Sciatic nerve (tissue), 2 donors: ENCODE measurements around the gene SMAD4. TPM values are rescaled to one million over a fixed set of nuclear protein-coding genes. Genes with fewer than 3 reads are reported as not detected.
"Not testable (repeated sequence)": the region's sequence is repeated elsewhere in the genome, so short reads cannot be mapped to it uniquely, and the experiment has no call there.

Source experiments
- ATAC-seq: fragments of 200-7000 bp; cut with Tn5 transposase; one replicate; pipeline ENCODE4 v1.9.1; 2020; ENCODE audit warnings: mild to moderate bottlenecking, moderate library complexity
- DNase-seq: peaks from one replicate; pipeline ENCODE4 v3.0.0-alpha.2; 2020; ENCODE audit warnings: low spot score
- intact Hi-C: fragments of 100-400 bp; cut with DNase I; formaldehyde crosslinking; loops from one replicate; pipeline ENCODE4 v1.14.2; 2022
- total RNA-seq: library from RNA; stranded (reverse); fragmentation: NEBNext Ultra II Directional; extraction: Animal tissue kit (Norgen Biotek cat#: 25700); gene quantifications from one replicate; pipeline ENCODE4 v1.2.1, GENCODE V29; 2021
- donor health status: DM: no; HTN: no; CAD: no.
- donor health status: DM: no; HTN: no; CAD: no.

Gene SMAD4
- total RNA-seq, 1 donor from 2014 or later = 137 TPM

GRCh38 chr18:51054764-51055163, 24.8 kb downstream of the SMAD4 start:
- ATAC-seq (no peak), DNase-seq (no peak)
- intact Hi-C loops = no loop called here

GRCh38 chr18:51059969-51060368, 30.0 kb downstream of the SMAD4 start:
- ATAC-seq (no peak), DNase-seq (no peak)
- intact Hi-C loops = no loop called here

GRCh38 chr18:51064256-51064655, 34.2 kb downstream of the SMAD4 start:
- ATAC-seq (no peak), DNase-seq (no peak)
- intact Hi-C loops = no loop called here

- ATAC-seq = no peak
- intact Hi-C loops = no loop called here
These were observed 36.3 kb downstream of the SMAD4 start for GRCh38 chr18:51066273-51066672.

GRCh38 chr18:51068105-51068504, 38.1 kb downstream of the SMAD4 start:
- DNase-seq (no peak), ATAC-seq (no peak)
- intact Hi-C loops = no loop called here

More at GRCh38 chr18:51066273-51066672, 36.3 kb downstream of the SMAD4 start:
- DNase-seq = no peak

- intact Hi-C loops = no loop called here
- no peak for ATAC-seq
These were observed 39.9 kb downstream of the SMAD4 start for GRCh38 chr18:51069885-51070284.

GRCh38 chr18:51070545-51070944, 40.5 kb downstream of the SMAD4 start:
- no peak for ATAC-seq
- no peak for DNase-seq
- intact Hi-C loops = no loop called here

More at GRCh38 chr18:51069885-51070284, 39.9 kb downstream of the SMAD4 start:
- no peak for DNase-seq

GRCh38 chr18:51072586-51073313, 42.7 kb downstream of the SMAD4 start:
- DNase-seq = no peak
- no peak for ATAC-seq
- intact Hi-C loops = no loop called here

GRCh38 chr18:51074605-51075004, 44.6 kb downstream of the SMAD4 start:
- intact Hi-C loops = no loop called here
- DNase-seq (no peak), ATAC-seq (no peak)

- ATAC-seq = no peak
- DNase-seq = no peak
- intact Hi-C loops = no loop called here
These were observed 46.5 kb downstream of the SMAD4 start for GRCh38 chr18:51076503-51076902.

GRCh38 chr18:51077217-51077616, 47.2 kb downstream of the SMAD4 start:
- DNase-seq = no peak
- intact Hi-C loops = no loop called here
- no peak for ATAC-seq

- intact Hi-C loops = no loop called here
- ATAC-seq (no peak), DNase-seq (no peak)
These were observed 48.0 kb downstream of the SMAD4 start for GRCh38 chr18:51078026-51078425.

GRCh38 chr18:51082571-51083267, 52.7 kb downstream of the SMAD4 start:
- intact Hi-C loops = no loop called here
- DNase-seq (no peak), ATAC-seq (no peak)

- DNase-seq (no peak), ATAC-seq (no peak)
- intact Hi-C loops = no loop called here
These were observed 53.4 kb downstream of the SMAD4 start for GRCh38 chr18:51083398-51083797.

GRCh38 chr18:51088410-51088809, 58.4 kb downstream of the SMAD4 start:
- no peak for ATAC-seq
- DNase-seq = no peak
- intact Hi-C loops = no loop called here

GRCh38 chr18:51089691-51090090, 59.7 kb downstream of the SMAD4 start:
- intact Hi-C loops = no loop called here

GRCh38 chr18:51091270-51091669, 61.3 kb downstream of the SMAD4 start:
- ATAC-seq (no peak), DNase-seq (no peak)
- intact Hi-C loops = no loop called here

More at GRCh38 chr18:51089691-51090090, 59.7 kb downstream of the SMAD4 start:
- ATAC-seq = no peak
- no peak for DNase-seq

GRCh38 chr18:51092117-51092516, 62.1 kb downstream of the SMAD4 start:
- intact Hi-C loops = no loop called here
- DNase-seq (no peak), ATAC-seq (no peak)

GRCh38 chr18:51092967-51093366, 63.0 kb downstream of the SMAD4 start:
- intact Hi-C loops, DNase-seq, ATAC-seq: not testable (repeated sequence)

- ATAC-seq (no peak), DNase-seq (no peak)
- intact Hi-C loops = no loop called here
These were observed 67.2 kb downstream of the SMAD4 start for GRCh38 chr18:51097021-51097822.
